Skeletal muscle satellite cell (primary cell): ENCODE data around the gene PLAU.

Experiments used
- H3K27me3 ChIP-seq: 2 replicates; pipeline ENCODE4 v1.7.0; 2013; ENCODE audit warnings: low read length; ENCODE audit not compliant: control insufficient read depth, insufficient read depth
- H3K36me3 ChIP-seq: 2 replicates; pipeline ENCODE4 v1.7.0; 2013; ENCODE audit warnings: mild to moderate bottlenecking, control low read depth, low read length; ENCODE audit not compliant: insufficient read depth
- H3K4me1 ChIP-seq: 2 replicates; pipeline ENCODE4 v1.7.0; 2013; ENCODE audit warnings: low read length; ENCODE audit not compliant: control insufficient read depth, insufficient read depth
- H3K4me2 ChIP-seq: 2 replicates; pipeline ENCODE4 v1.7.0; 2013; ENCODE audit warnings: mild to moderate bottlenecking, low read length
- H3K4me3 ChIP-seq: 2 replicates; pipeline ENCODE4 v1.7.0; 2013; ENCODE audit warnings: low read length
- H3K9ac ChIP-seq: 2 replicates; pipeline ENCODE4 v1.7.0; 2013; ENCODE audit warnings: mild to moderate bottlenecking, low read depth, low read length, moderate library complexity
- H3K9me3 ChIP-seq: replicated peaks from 2 replicates; pipeline ENCODE4 v1.7.0; 2013; ENCODE audit warnings: mild to moderate bottlenecking, control low read depth, low read length

PLAU gene

GRCh38 chr10:73905256-73906020 lies 5.5 kb upstream of the PLAU start:
- peaks cover 52% of the 10 kb centered on the region for H3K4me1 ChIP-seq
- H3K27me3 ChIP-seq: no peaks in the 10 kb centered on the region
- no peaks in the 10 kb centered on the region for H3K36me3 ChIP-seq
- H3K9me3 ChIP-seq: no peaks in the 10 kb centered on the region
- no peak overlapping the region for H3K4me2 ChIP-seq
- no peak overlapping the region for H3K4me3 ChIP-seq
- peak overlapping the region; percentile 69 for H3K9ac ChIP-seq

- peaks cover 59% of the 10 kb centered on the region for H3K4me1 ChIP-seq
- no peaks in the 10 kb centered on the region for H3K36me3 ChIP-seq
- H3K4me2 ChIP-seq: peak overlapping the region; percentile 73
- no peaks in the 10 kb centered on the region for H3K9me3 ChIP-seq
- H3K9ac ChIP-seq: peak overlapping the region; percentile 69
- H3K4me3 ChIP-seq: peak overlapping the region; percentile 35
- H3K27me3 ChIP-seq: no peaks in the 10 kb centered on the region
Measured at GRCh38 chr10:73906524-73907447, 4.1 kb upstream of the PLAU start.

- Histone ChIP-seq H3K4me3 (no peak overlapping the region), H3K9ac (peak overlapping the region; percentile 66), H3K27me3 (no peaks in the 10 kb centered on the region), H3K4me2 (peak overlapping the region; percentile 49), H3K36me3 (peaks cover 3% of the 10 kb centered on the region), H3K9me3 (no peaks in the 10 kb centered on the region), H3K4me1 (peaks cover 67% of the 10 kb centered on the region)
Measured at GRCh38 chr10:73907841-73908517, 3.0 kb upstream of the PLAU start.

- Histone ChIP-seq H3K27me3 (no peaks in the 10 kb centered on the region), H3K36me3 (peaks cover 14% of the 10 kb centered on the region), H3K4me1 (peaks cover 77% of the 10 kb centered on the region), H3K4me2 (peak overlapping the region; percentile 94), H3K9me3 (no peaks in the 10 kb centered on the region), H3K9ac (peak overlapping the region; percentile 66), H3K4me3 (no peak overlapping the region)
Measured at GRCh38 chr10:73908853-73909539, 1.9 kb upstream of the PLAU start.

- peaks cover 20% of the 10 kb centered on the region for H3K36me3 ChIP-seq
- H3K27me3 ChIP-seq: no peaks in the 10 kb centered on the region
- peak overlapping the region; percentile 86 for H3K9ac ChIP-seq
- H3K4me1 ChIP-seq: peaks cover 83% of the 10 kb centered on the region
- no peak overlapping the region for H3K4me3 ChIP-seq
- H3K9me3 ChIP-seq: no peaks in the 10 kb centered on the region
- peak overlapping the region; percentile 94 for H3K4me2 ChIP-seq
Measured at GRCh38 chr10:73909540-73910115, 1.3 kb upstream of the PLAU start.

- peak overlapping the region; percentile 94 for H3K4me2 ChIP-seq
- peak overlapping the region; percentile 88 for H3K4me3 ChIP-seq
- peaks cover 27% of the 10 kb centered on the region for H3K36me3 ChIP-seq
- H3K27me3 ChIP-seq: no peaks in the 10 kb centered on the region
- peak overlapping the region; percentile 86 for H3K9ac ChIP-seq
- H3K9me3 ChIP-seq: no peaks in the 10 kb centered on the region
- H3K4me1 ChIP-seq: peaks cover 86% of the 10 kb centered on the region
Measured at GRCh38 chr10:73910401-73910763, 550 bp upstream of the PLAU start.

GRCh38 chr10:73911553-73912004 lies 647 bp downstream of the PLAU start:
- H3K9ac ChIP-seq: peak overlapping the region; percentile 86
- peaks cover 74% of the 10 kb centered on the region for H3K4me1 ChIP-seq
- H3K4me3 ChIP-seq: peak overlapping the region; percentile 88
- no peaks in the 10 kb centered on the region for H3K9me3 ChIP-seq
- H3K4me2 ChIP-seq: peak overlapping the region; percentile 94
- no peaks in the 10 kb centered on the region for H3K27me3 ChIP-seq
- peaks cover 39% of the 10 kb centered on the region for H3K36me3 ChIP-seq

- peak overlapping the region; percentile 6 for H3K9ac ChIP-seq
- peaks cover 51% of the 10 kb centered on the region for H3K4me1 ChIP-seq
- H3K4me2 ChIP-seq: peak overlapping the region; percentile 94
- H3K9me3 ChIP-seq: no peaks in the 10 kb centered on the region
- H3K27me3 ChIP-seq: no peaks in the 10 kb centered on the region
- H3K36me3 ChIP-seq: peaks cover 50% of the 10 kb centered on the region
- H3K4me3 ChIP-seq: peak overlapping the region; percentile 55
Measured at GRCh38 chr10:73914036-73914435, 3.1 kb downstream of the PLAU start.

- peaks cover 42% of the 10 kb centered on the region for H3K4me1 ChIP-seq
Measured at GRCh38 chr10:73915206-73915851, 4.4 kb downstream of the PLAU start.

GRCh38 chr10:73916761-73917470 lies 6.0 kb downstream of the PLAU start:
- Histone ChIP-seq H3K9ac (no peak overlapping the region), H3K4me2 (peak overlapping the region; percentile 8), H3K9me3 (peaks cover 3% of the 10 kb centered on the region), H3K36me3 (peaks cover 50% of the 10 kb centered on the region), H3K27me3 (no peaks in the 10 kb centered on the region), H3K4me3 (no peak overlapping the region), H3K4me1 (peaks cover 32% of the 10 kb centered on the region)

More at GRCh38 chr10:73915206-73915851, 4.4 kb downstream of the PLAU start:
- H3K27me3 ChIP-seq: no peaks in the 10 kb centered on the region
- peak overlapping the region; percentile 94 for H3K4me2 ChIP-seq
- H3K4me3 ChIP-seq: peak overlapping the region; percentile 55
- H3K36me3 ChIP-seq: peaks cover 50% of the 10 kb centered on the region
- H3K9ac ChIP-seq: no peak overlapping the region
- H3K9me3 ChIP-seq: peaks cover 3% of the 10 kb centered on the region
